ENCODE measurements around the gene RNF43.

Gene RNF43

GRCh38 chr17:58376472-58377000, 40.8 kb downstream of the RNF43 start:
- no peak overlapping the region for H3K27ac ChIP-seq (ENCODE audit: low read depth, low read length)
- no peaks in the 10 kb centered on the region for H3K27me3 ChIP-seq (ENCODE audit: control insufficient read depth in 1 of 2, insufficient read depth in 2 of 2, low read length in 2 of 2)
- H3K4me1 ChIP-seq (ENCODE audit: control insufficient read depth in 1 of 2, insufficient read depth in 2 of 2, low read length in 2 of 2): peaks cover 65 to 75% of the 10 kb centered on the region in 2 donors
- peaks cover 5 to 11% of the 10 kb centered on the region in 2 donors for H3K36me3 ChIP-seq (ENCODE audit: control insufficient read depth in 1 of 2, insufficient read depth in 2 of 2, low read length in 2 of 2)
- H3K9ac ChIP-seq (ENCODE audit: low read depth in 1 of 2, low read length in 2 of 2): no peak overlapping the region
- H3K9me3 ChIP-seq (ENCODE audit: control insufficient read depth in 1 of 2, low read length in 2 of 2): no peaks in the 10 kb centered on the region
- H3K4me3 ChIP-seq (ENCODE audit: low read depth in 1 of 2, low read length in 2 of 2): no peak overlapping the region

DNA sequence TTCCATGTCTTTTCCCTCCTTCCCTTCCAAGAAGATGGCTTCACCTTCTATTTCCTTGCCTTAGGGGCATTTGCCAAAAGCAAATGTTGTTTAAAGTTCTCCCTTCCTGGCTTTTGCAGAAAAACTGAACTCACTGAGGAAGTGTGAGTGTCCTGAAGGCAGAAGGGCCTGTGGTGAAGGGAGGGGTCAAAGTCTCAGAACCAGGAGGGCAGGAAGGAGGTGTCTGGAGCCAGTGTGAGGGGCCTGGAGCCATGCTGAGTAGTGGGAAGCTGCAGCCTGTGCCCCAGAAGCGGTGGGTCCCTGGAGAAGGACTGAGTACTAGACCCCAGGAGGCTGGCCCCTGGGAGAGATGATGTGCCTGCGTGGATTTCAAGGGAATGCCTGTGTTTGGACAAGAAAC, 41.5 kb downstream of the RNF43 start:
- Histone ChIP-seq H3K4me3 (ENCODE audit: low read depth in 1 of 2, low read length in 2 of 2) (peak overlapping the region; percentile 24 to 33), H3K9me3 (ENCODE audit: control insufficient read depth in 1 of 2, low read length in 2 of 2) (no peaks in the 10 kb centered on the region), H3K27ac (ENCODE audit: low read depth, low read length) (no peak overlapping the region), H3K9ac (ENCODE audit: low read depth in 1 of 2, low read length in 2 of 2) (peak overlapping the region; percentile 9 to 19), H3K27me3 (ENCODE audit: control insufficient read depth in 1 of 2, insufficient read depth in 2 of 2, low read length in 2 of 2) (no peaks in the 10 kb centered on the region), H3K36me3 (ENCODE audit: control insufficient read depth in 1 of 2, insufficient read depth in 2 of 2, low read length in 2 of 2) (peaks cover 5 to 11% of the 10 kb centered on the region in 2 donors), H3K4me1 (ENCODE audit: control insufficient read depth in 1 of 2, insufficient read depth in 2 of 2, low read length in 2 of 2) (peaks cover 65 to 75% of the 10 kb centered on the region in 2 donors)

DNA sequence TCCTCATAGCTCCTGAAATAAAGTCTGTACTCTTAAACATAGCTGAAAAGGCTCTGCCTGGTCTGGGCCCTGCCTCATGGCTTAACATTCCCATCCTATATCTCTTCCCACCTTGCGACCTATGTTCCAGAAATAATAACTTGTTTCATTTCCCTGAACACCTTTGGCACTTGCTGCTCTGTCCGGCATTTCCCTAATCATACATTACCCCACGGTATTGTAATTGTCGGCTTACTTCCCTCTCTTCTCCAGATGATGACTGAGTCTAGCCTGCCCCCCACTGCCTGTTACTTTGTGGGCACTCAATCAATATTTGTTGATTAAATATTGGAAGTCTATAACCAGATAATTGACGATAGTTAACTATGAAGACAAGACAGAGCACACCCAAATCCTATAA, 42.1 kb downstream of the RNF43 start:
- Histone ChIP-seq H3K9ac (ENCODE audit: low read depth in 1 of 2, low read length in 2 of 2) (no peak overlapping the region), H3K36me3 (ENCODE audit: control insufficient read depth in 1 of 2, insufficient read depth in 2 of 2, low read length in 2 of 2) (peaks cover 9 to 11% of the 10 kb centered on the region in 2 donors), H3K4me1 (ENCODE audit: control insufficient read depth in 1 of 2, insufficient read depth in 2 of 2, low read length in 2 of 2) (peaks cover 68 to 75% of the 10 kb centered on the region in 2 donors), H3K27ac (ENCODE audit: low read depth, low read length) (no peak overlapping the region), H3K27me3 (ENCODE audit: control insufficient read depth in 1 of 2, insufficient read depth in 2 of 2, low read length in 2 of 2) (no peaks in the 10 kb centered on the region), H3K4me3 (ENCODE audit: low read depth in 1 of 2, low read length in 2 of 2) (peak overlapping the region; percentile 24 to 33), H3K9me3 (ENCODE audit: control insufficient read depth in 1 of 2, low read length in 2 of 2) (no peaks in the 10 kb centered on the region)

DNA sequence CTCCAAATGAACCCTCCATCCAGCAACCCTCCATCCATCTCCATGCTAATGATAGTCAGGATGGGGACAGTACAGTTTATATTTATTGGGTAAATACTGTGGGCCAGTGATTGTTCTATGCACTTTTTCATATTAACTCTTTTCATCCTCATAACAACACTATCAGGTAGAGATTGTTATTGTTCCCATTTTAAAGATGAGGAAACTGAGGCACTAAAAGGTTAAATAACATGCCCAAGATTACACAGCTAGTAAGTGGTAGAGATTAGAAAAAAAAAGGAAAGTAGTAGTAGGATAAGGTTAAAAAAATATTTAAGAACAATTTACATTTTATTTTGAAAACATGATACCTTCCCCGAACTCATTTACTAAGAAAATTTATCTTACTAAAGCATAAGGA, 43.4 kb downstream of the RNF43 start:
- peaks cover 9 to 14% of the 10 kb centered on the region in 2 donors for H3K36me3 ChIP-seq (ENCODE audit: control insufficient read depth in 1 of 2, insufficient read depth in 2 of 2, low read length in 2 of 2)
- no peaks in the 10 kb centered on the region for H3K27me3 ChIP-seq (ENCODE audit: control insufficient read depth in 1 of 2, insufficient read depth in 2 of 2, low read length in 2 of 2)
- H3K9me3 ChIP-seq (ENCODE audit: control insufficient read depth in 1 of 2, low read length in 2 of 2): no peaks in the 10 kb centered on the region
- no peak overlapping the region for H3K4me3 ChIP-seq (ENCODE audit: low read depth in 1 of 2, low read length in 2 of 2)
- no peak overlapping the region for H3K9ac ChIP-seq (ENCODE audit: low read depth in 1 of 2, low read length in 2 of 2)
- no peak overlapping the region for H3K27ac ChIP-seq (ENCODE audit: low read depth, low read length)
- peaks cover 69 to 75% of the 10 kb centered on the region in 2 donors for H3K4me1 ChIP-seq (ENCODE audit: control insufficient read depth in 1 of 2, insufficient read depth in 2 of 2, low read length in 2 of 2)

GRCh38 chr17:58373003-58373402, 44.3 kb downstream of the RNF43 start:
- no peaks in the 10 kb centered on the region for H3K9me3 ChIP-seq (ENCODE audit: control insufficient read depth in 1 of 2, low read length in 2 of 2)
- no peak overlapping the region for H3K9ac ChIP-seq (ENCODE audit: low read depth in 1 of 2, low read length in 2 of 2)
- H3K27ac ChIP-seq (ENCODE audit: low read depth, low read length): no peak overlapping the region
- peaks cover 9 to 14% of the 10 kb centered on the region in 2 donors for H3K36me3 ChIP-seq (ENCODE audit: control insufficient read depth in 1 of 2, insufficient read depth in 2 of 2, low read length in 2 of 2)
- H3K4me3 ChIP-seq (ENCODE audit: low read depth in 1 of 2, low read length in 2 of 2): no peak overlapping the region
- no peaks in the 10 kb centered on the region for H3K27me3 ChIP-seq (ENCODE audit: control insufficient read depth in 1 of 2, insufficient read depth in 2 of 2, low read length in 2 of 2)
- H3K4me1 ChIP-seq (ENCODE audit: control insufficient read depth in 1 of 2, insufficient read depth in 2 of 2, low read length in 2 of 2): peaks cover 65 to 76% of the 10 kb centered on the region in 2 donors

DNA sequence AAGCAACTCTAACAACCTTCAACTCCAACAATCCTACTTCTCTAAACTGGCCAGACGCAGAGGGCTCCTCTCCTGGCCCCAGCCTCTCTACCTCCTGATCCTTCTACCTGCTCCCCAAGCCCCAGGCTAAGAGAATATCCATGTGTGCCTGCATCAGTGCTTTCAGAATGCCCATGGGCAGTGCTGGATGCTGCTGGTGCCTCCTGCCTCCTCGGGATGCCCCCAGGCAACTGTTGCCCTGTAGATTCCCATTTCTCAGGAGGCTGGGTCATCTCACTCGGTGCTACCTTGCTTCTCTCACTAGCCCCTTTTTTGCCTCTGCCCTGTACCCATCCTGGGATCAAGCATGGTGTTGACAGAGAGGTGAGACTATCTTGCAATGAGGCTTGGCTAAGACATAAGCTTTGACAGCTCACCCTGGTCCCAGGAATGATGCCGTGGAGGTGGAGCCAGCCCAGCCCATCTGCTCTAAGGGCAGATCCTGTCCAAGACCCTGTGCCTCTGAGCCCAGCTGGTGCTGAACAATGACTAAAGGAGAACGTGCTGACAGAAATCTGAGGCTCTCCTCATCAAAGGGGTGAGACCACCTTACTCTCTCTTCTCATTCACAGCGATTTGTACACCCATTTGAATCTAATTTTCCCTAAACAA, 45.9 kb downstream of the RNF43 start:
- Histone ChIP-seq H3K36me3 (ENCODE audit: control insufficient read depth in 1 of 2, insufficient read depth in 2 of 2, low read length in 2 of 2) (peaks cover 9 to 14% of the 10 kb centered on the region in 2 donors), H3K9ac (ENCODE audit: low read depth in 1 of 2, low read length in 2 of 2) (peak overlapping the region in 1 of 2 donors; percentile 27), H3K27ac (ENCODE audit: low read depth, low read length) (no peak overlapping the region), H3K4me3 (ENCODE audit: low read depth in 1 of 2, low read length in 2 of 2) (no peak overlapping the region), H3K4me1 (ENCODE audit: control insufficient read depth in 1 of 2, insufficient read depth in 2 of 2, low read length in 2 of 2) (peaks cover 64 to 73% of the 10 kb centered on the region in 2 donors), H3K27me3 (ENCODE audit: control insufficient read depth in 1 of 2, insufficient read depth in 2 of 2, low read length in 2 of 2) (no peaks in the 10 kb centered on the region), H3K9me3 (ENCODE audit: control insufficient read depth in 1 of 2, low read length in 2 of 2) (no peaks in the 10 kb centered on the region)

- H3K4me3 ChIP-seq (ENCODE audit: low read depth in 1 of 2, low read length in 2 of 2): no peak overlapping the region
- H3K27me3 ChIP-seq (ENCODE audit: control insufficient read depth in 1 of 2, insufficient read depth in 2 of 2, low read length in 2 of 2): no peaks in the 10 kb centered on the region
- H3K9me3 ChIP-seq (ENCODE audit: control insufficient read depth in 1 of 2, low read length in 2 of 2): no peaks in the 10 kb centered on the region
- H3K4me1 ChIP-seq (ENCODE audit: control insufficient read depth in 1 of 2, insufficient read depth in 2 of 2, low read length in 2 of 2): peaks cover 65 to 74% of the 10 kb centered on the region in 2 donors
- H3K9ac ChIP-seq (ENCODE audit: low read depth in 1 of 2, low read length in 2 of 2): peak overlapping the region in 1 of 2 donors; percentile 27
- peaks cover 9 to 14% of the 10 kb centered on the region in 2 donors for H3K36me3 ChIP-seq (ENCODE audit: control insufficient read depth in 1 of 2, insufficient read depth in 2 of 2, low read length in 2 of 2)
- H3K27ac ChIP-seq (ENCODE audit: low read depth, low read length): no peak overlapping the region
Measured at GRCh38 chr17:58370716-58371115, 46.6 kb downstream of the RNF43 start.

GRCh38 chr17:58370309-58370708, 47.0 kb downstream of the RNF43 start:
- Histone ChIP-seq H3K4me1 (ENCODE audit: control insufficient read depth in 1 of 2, insufficient read depth in 2 of 2, low read length in 2 of 2) (peaks cover 65 to 74% of the 10 kb centered on the region in 2 donors), H3K27ac (ENCODE audit: low read depth, low read length) (no peak overlapping the region), H3K9ac (ENCODE audit: low read depth in 1 of 2, low read length in 2 of 2) (peak overlapping the region in 1 of 2 donors; percentile 27), H3K9me3 (ENCODE audit: control insufficient read depth in 1 of 2, low read length in 2 of 2) (no peaks in the 10 kb centered on the region), H3K4me3 (ENCODE audit: low read depth in 1 of 2, low read length in 2 of 2) (no peak overlapping the region), H3K36me3 (ENCODE audit: control insufficient read depth in 1 of 2, insufficient read depth in 2 of 2, low read length in 2 of 2) (peaks cover 9 to 14% of the 10 kb centered on the region in 2 donors), H3K27me3 (ENCODE audit: control insufficient read depth in 1 of 2, insufficient read depth in 2 of 2, low read length in 2 of 2) (no peaks in the 10 kb centered on the region)

DNA sequence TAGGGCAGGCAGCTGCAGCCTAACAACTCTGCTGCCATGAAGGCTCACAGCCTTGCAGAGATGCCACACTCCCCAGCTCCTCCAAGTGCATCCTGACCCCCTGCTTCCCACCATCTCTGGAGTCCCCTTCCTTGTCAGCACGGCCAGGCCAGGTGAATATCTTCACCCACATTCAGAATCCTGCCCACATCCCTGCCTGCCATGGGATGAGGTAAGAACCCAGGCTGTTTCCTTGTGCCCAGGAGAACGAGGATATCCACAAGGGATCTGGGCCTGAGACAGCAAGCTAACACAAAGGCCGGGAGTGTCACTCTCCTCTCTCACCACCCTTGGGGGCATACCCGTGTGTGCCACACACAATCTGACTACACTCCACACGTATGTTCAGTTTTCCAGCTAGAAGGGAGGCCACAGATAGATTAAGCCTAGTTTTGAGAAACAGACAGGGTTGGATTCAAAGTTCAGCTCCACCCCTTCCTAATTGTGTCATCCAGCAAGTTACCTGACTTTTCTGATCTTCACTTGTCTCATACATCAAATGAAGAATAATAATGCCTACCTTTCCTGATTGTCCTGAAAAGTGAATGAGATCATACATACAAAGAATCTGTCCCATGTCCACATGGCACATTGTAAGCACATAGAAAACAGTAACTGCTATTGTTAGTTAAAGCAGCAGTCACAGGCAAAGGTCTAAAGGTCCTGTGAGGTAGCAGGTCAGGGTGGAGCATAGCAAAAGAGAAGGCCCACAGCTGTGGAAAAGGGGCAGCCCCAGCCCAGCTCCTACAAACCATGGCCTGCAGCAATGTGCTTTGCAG, 47.9 kb downstream of the RNF43 start:
- Histone ChIP-seq H3K4me3 (ENCODE audit: low read depth in 1 of 2, low read length in 2 of 2) (no peak overlapping the region), H3K27me3 (ENCODE audit: control insufficient read depth in 1 of 2, insufficient read depth in 2 of 2, low read length in 2 of 2) (no peaks in the 10 kb centered on the region), H3K36me3 (ENCODE audit: control insufficient read depth in 1 of 2, insufficient read depth in 2 of 2, low read length in 2 of 2) (peaks cover 9 to 14% of the 10 kb centered on the region in 2 donors), H3K27ac (ENCODE audit: low read depth, low read length) (peak overlapping the region; percentile 16), H3K4me1 (ENCODE audit: control insufficient read depth in 1 of 2, insufficient read depth in 2 of 2, low read length in 2 of 2) (peaks cover 67 to 74% of the 10 kb centered on the region in 2 donors), H3K9ac (ENCODE audit: low read depth in 1 of 2, low read length in 2 of 2) (peak overlapping the region in 1 of 2 donors; percentile 53), H3K9me3 (ENCODE audit: control insufficient read depth in 1 of 2, low read length in 2 of 2) (no peaks in the 10 kb centered on the region)

GRCh38 chr17:58368860-58369213, 48.5 kb downstream of the RNF43 start:
- H3K4me1 ChIP-seq (ENCODE audit: control insufficient read depth in 1 of 2, insufficient read depth in 2 of 2, low read length in 2 of 2): peaks cover 73 to 80% of the 10 kb centered on the region in 2 donors
- peak overlapping the region; percentile 16 for H3K27ac ChIP-seq (ENCODE audit: low read depth, low read length)
- H3K9ac ChIP-seq (ENCODE audit: low read depth in 1 of 2, low read length in 2 of 2): peak overlapping the region in 1 of 2 donors; percentile 53
- H3K36me3 ChIP-seq (ENCODE audit: control insufficient read depth in 1 of 2, insufficient read depth in 2 of 2, low read length in 2 of 2): peaks cover 9 to 14% of the 10 kb centered on the region in 2 donors
- no peaks in the 10 kb centered on the region for H3K27me3 ChIP-seq (ENCODE audit: control insufficient read depth in 1 of 2, insufficient read depth in 2 of 2, low read length in 2 of 2)
- no peaks in the 10 kb centered on the region for H3K9me3 ChIP-seq (ENCODE audit: control insufficient read depth in 1 of 2, low read length in 2 of 2)
- no peak overlapping the region for H3K4me3 ChIP-seq (ENCODE audit: low read depth in 1 of 2, low read length in 2 of 2)
